ENCODE results near the gene RARB.

DNA sequence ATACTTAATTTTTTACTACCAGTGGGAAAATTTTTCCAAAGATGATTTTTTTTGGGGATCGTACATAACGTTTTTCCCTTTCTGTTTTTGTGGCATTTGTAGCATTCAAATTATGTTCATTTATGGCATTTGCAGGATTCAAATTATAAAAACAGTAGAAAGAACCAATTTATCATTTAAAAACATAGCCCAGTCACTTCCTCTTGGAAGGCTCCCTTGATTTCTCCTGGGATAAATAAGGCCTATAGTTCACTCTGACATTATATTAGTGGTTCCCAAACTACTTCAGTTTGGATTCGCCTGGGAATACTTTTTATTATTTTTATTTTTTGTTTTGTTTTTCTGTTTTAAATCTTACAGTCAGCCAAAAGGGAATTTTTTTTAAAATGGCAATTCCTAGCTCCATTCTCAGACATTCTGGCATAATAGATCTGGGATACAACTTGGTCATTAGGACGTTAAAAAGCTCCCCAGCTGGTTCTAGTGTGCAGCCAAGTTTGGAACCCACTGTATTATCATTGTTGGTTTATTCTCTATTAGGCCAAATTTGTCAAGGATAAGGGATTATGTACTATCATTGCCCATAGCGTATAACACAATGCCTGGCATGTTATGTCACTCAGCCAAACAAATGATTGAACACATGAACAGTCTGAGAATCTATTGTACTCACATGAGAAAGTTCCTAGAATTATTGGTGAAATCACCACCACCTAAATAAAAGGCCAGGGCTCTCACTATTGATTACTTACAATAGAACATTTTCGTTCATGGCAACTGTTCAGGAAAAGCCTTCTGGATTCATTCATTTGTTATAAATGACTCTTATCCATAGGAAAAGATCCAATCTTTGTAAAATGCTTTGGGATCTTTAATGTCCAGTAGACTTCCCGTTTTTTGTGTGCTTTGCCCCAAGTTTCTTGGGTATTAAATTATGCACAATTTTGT, 28.9 kb downstream of the RARB start:
- TF ChIP-seq, protein P1, sequence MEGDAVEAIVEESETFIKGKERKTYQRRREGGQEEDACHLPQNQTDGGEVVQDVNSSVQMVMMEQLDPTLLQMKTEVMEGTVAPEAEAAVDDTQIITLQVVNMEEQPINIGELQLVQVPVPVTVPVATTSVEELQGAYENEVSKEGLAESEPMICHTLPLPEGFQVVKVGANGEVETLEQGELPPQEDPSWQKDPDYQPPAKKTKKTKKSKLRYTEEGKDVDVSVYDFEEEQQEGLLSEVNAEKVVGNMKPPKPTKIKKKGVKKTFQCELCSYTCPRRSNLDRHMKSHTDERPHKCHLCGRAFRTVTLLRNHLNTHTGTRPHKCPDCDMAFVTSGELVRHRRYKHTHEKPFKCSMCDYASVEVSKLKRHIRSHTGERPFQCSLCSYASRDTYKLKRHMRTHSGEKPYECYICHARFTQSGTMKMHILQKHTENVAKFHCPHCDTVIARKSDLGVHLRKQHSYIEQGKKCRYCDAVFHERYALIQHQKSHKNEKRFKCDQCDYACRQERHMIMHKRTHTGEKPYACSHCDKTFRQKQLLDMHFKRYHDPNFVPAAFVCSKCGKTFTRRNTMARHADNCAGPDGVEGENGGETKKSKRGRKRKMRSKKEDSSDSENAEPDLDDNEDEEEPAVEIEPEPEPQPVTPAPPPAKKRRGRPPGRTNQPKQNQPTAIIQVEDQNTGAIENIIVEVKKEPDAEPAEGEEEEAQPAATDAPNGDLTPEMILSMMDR (IDR thresholded peaks at IDR 0.05) = no peak
- TF ChIP-seq POLR2A (IDR thresholded peaks at IDR 0.05) = no peak
